GM12801 (cell line): ENCODE results near the gene GGTLC2.

Experiments used
- TF ChIP-seq, protein P1 (sequence below): IDR thresholded peaks from one replicate; pipeline ENCODE4 v1.5.1; 2011; ENCODE audit warnings: control low read depth; ENCODE audit not compliant: insufficient read length; ENCODE audit errors: extremely low read depth

Gene GGTLC2

GRCh38 chr22:22692707-22693530, 48.5 kb downstream of the GGTLC2 start:
- TF ChIP-seq, protein P1, sequence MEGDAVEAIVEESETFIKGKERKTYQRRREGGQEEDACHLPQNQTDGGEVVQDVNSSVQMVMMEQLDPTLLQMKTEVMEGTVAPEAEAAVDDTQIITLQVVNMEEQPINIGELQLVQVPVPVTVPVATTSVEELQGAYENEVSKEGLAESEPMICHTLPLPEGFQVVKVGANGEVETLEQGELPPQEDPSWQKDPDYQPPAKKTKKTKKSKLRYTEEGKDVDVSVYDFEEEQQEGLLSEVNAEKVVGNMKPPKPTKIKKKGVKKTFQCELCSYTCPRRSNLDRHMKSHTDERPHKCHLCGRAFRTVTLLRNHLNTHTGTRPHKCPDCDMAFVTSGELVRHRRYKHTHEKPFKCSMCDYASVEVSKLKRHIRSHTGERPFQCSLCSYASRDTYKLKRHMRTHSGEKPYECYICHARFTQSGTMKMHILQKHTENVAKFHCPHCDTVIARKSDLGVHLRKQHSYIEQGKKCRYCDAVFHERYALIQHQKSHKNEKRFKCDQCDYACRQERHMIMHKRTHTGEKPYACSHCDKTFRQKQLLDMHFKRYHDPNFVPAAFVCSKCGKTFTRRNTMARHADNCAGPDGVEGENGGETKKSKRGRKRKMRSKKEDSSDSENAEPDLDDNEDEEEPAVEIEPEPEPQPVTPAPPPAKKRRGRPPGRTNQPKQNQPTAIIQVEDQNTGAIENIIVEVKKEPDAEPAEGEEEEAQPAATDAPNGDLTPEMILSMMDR = no peak

DNA sequence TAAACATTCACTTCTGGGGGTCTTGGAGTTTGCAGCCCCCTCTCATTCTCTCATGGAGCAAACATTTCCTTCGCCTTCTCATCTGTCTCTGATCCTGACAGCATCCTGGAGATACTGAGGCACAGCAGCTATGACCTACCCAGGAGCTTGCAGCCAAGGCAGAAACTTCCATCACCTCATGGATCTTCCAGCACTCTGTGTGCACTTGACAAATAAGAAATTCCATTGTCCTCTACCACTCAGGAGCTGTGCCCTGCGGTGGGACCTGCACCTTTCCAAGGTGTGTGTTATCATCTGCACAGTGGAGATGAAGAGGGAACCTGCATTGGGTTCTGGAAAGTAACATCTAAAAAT, 49.1 kb downstream of the GGTLC2 start:
- TF ChIP-seq, protein P1 = no peak

DNA sequence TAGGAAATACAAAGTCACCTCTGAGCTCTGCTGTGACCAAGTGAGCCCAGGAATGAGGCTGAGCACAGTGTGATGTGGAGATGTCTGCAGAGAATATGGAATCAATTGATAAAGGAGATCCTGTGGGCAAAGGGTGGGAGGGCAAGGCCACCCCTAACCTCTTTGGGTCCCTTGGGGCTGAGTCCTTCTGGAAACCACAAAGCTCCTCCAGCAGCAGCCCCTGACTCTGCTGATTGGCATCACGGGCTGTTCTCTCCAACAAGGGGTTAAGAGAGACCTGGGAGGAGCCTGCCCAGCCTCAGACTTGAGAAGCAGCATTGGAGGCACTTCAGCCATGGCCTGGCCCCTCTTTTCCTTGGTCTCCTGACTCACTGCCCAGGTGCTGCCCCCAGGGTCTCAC, 49.7 kb downstream of the GGTLC2 start:
- TF ChIP-seq, protein P1 = no peak

DNA sequence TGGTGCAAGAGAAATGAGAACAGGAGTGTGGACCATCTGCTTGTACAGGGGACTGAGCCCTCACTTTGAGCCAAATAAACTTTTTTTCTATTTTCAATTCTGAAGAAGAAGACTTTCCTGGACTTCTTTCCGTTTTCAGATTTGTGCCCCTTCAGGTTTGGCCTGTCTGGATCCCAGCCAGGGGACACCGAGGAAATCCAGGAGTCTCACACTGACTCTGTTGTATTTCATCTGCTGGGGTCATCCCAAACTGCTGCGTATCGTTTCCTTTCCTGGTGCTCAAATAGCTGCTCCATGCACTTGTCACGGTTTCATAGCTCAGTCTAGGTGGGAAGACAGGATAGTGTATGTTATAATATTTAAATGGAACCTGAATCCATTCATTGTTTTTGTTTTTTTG, 51.7 kb downstream of the GGTLC2 start:
- TF ChIP-seq, protein P1 = no peak
